GM21526 (cell line): Measurements from ENCODE around the gene ZBTB48.
"Not testable (repeated sequence)": the region's sequence is repeated elsewhere in the genome, so short reads cannot be mapped to it uniquely, and the experiment has no call there.

ENCODE experiments used
- ATAC-seq: cut with Tn5 transposase; IDR thresholded peaks from one replicate; pipeline ENCODE4 v1.9.1; 2021; ENCODE audit warnings: moderate library complexity; ENCODE audit not compliant: unreplicated experiment, low FRiP score

Gene ZBTB48

GRCh38 chr1:6579374-6580118 lies at the start of gene ZBTB48:
Gene ZBTB48 (plus strand): TSS chr1:6579994. CDS start chr1:6580610, 616 bp downstream.
- ATAC-seq, result peak; percentile 95

GRCh38 chr1:6530504-6531160 lies 49.2 kb upstream of the ZBTB48 start:
- no peak for ATAC-seq

- no peak for ATAC-seq
Measured at GRCh38 chr1:6531996-6532395, 47.8 kb upstream of the ZBTB48 start.

- no peak for ATAC-seq
Measured at GRCh38 chr1:6534248-6534822, 45.5 kb upstream of the ZBTB48 start.

GRCh38 chr1:6535214-6535613 lies 44.6 kb upstream of the ZBTB48 start:
- no peak for ATAC-seq

- no peak for ATAC-seq
Measured at GRCh38 chr1:6536291-6536690, 43.5 kb upstream of the ZBTB48 start.

- ATAC-seq, result no peak
Measured at GRCh38 chr1:6538956-6539355, 40.8 kb upstream of the ZBTB48 start.

GRCh38 chr1:6544831-6545230 lies 35.0 kb upstream of the ZBTB48 start:
- no peak for ATAC-seq

GRCh38 chr1:6545276-6546112 lies 34.3 kb upstream of the ZBTB48 start:
- ATAC-seq, result no peak

- no peak for ATAC-seq
Measured at GRCh38 chr1:6546326-6546725, 33.5 kb upstream of the ZBTB48 start.

GRCh38 chr1:6547301-6547700 lies 32.5 kb upstream of the ZBTB48 start:
- no peak for ATAC-seq

GRCh38 chr1:6554031-6554906 lies 25.5 kb upstream of the ZBTB48 start, which contains the start of gene NOL9:
Gene NOL9 (minus strand): TSS chr1:6554513. CDS start chr1:6554502, 11 bp downstream.
- peak; percentile 89 for ATAC-seq

- ATAC-seq, result no peak
Measured at GRCh38 chr1:6554907-6555778, 24.7 kb upstream of the ZBTB48 start, which contains the start of gene TAS1R1. Gene TAS1R1 (plus strand): TSS chr1:6555307. CDS start chr1:6555374, 67 bp downstream.

- no peak for ATAC-seq
Measured at GRCh38 chr1:6557597-6557996, 22.2 kb upstream of the ZBTB48 start.

GRCh38 chr1:6559161-6559560 lies 20.6 kb upstream of the ZBTB48 start:
- not testable (repeated sequence) for ATAC-seq

GRCh38 chr1:6560267-6560666 lies 19.5 kb upstream of the ZBTB48 start:
- ATAC-seq, result no peak

GRCh38 chr1:6569033-6569432 lies 10.8 kb upstream of the ZBTB48 start:
- no peak for ATAC-seq

- no peak for ATAC-seq
Measured at GRCh38 chr1:6570100-6570499, 9.7 kb upstream of the ZBTB48 start.

GRCh38 chr1:6570987-6571386 lies 8.8 kb upstream of the ZBTB48 start:
- no peak for ATAC-seq
